T-helper 2 cell treated with Interferon-gamma antibody and Interleukin-4, amounts not matched to agents 5 μg/mL and 100 μg/mL, for 36 hours (primary cell): ENCODE data around the gene STAU1.
A peak's percentile ranks its signal among the peaks of the same experiment; 100 is the strongest.

ENCODE experiments used
- DNase-seq: peaks from one replicate; pipeline ENCODE4 v3.0.0; 2021; ENCODE audit warnings: low spot score
- H3K27ac Mint-ChIP-seq: one replicate; pipeline ENCODE4 v1.8.0; 2021; ENCODE audit warnings: mild to moderate bottlenecking, mixed read lengths
- H3K27me3 Mint-ChIP-seq: one replicate; pipeline ENCODE4 v1.8.0; 2021; ENCODE audit warnings: low read depth, mixed read lengths
- H3K36me3 Mint-ChIP-seq: one replicate; pipeline ENCODE4 v1.8.0; 2021; ENCODE audit warnings: low read depth, mixed read lengths
- H3K4me1 Mint-ChIP-seq: one replicate; pipeline ENCODE4 v1.8.0; 2021; ENCODE audit warnings: low read depth, mixed read lengths
- H3K4me3 Mint-ChIP-seq: one replicate; pipeline ENCODE4 v1.8.0; 2022; ENCODE audit warnings: mild to moderate bottlenecking, moderate library complexity, mixed read lengths
- H3K9me3 Mint-ChIP-seq: one replicate; pipeline ENCODE4 v1.8.0; 2021; ENCODE audit warnings: mixed read lengths

The STAU1 gene

DNA sequence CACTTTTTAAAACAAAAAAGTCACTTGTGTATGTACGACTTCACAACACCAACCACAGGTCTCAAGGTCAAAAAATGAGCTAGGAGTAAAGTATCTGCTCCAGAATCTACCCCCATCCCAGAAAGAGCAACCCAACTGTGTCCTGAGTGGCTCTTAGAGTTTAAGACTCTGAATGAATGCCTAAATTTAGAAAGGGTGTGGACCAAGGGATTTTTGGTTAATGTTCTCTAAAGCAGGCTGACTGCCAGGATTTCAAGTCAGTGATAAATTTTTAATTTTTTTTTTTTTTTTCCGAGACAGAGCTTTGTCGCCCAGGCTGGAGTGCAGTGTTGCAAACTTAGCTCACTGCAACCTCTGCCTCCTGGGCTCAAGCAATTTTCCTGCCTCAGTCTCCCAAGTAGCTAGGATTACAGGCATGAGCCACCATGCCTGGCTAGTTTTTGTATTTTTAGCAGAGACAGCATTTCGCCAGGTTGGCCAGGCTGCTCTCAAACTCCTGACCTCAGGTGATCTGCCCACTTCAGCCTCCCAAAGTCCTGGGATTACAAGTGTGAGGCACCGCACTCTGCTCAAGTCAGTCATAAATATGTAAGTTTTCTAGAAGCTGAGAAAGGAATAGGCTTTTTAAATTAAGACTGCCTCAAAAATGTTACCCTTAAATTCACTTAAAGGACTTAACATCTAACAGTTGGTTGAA, 20.2 kb downstream of the STAU1 start:
- H3K4me3 Mint-ChIP-seq: peak overlapping the region; percentile 46
- H3K9me3 Mint-ChIP-seq: no peaks in the 10 kb centered on the region
- H3K27ac Mint-ChIP-seq: peak overlapping the region; percentile 88
- no peaks in the 10 kb centered on the region for H3K27me3 Mint-ChIP-seq
- H3K36me3 Mint-ChIP-seq: peaks cover 33% of the 10 kb centered on the region
- no peak for DNase-seq
- peaks cover 45% of the 10 kb centered on the region for H3K4me1 Mint-ChIP-seq

DNA sequence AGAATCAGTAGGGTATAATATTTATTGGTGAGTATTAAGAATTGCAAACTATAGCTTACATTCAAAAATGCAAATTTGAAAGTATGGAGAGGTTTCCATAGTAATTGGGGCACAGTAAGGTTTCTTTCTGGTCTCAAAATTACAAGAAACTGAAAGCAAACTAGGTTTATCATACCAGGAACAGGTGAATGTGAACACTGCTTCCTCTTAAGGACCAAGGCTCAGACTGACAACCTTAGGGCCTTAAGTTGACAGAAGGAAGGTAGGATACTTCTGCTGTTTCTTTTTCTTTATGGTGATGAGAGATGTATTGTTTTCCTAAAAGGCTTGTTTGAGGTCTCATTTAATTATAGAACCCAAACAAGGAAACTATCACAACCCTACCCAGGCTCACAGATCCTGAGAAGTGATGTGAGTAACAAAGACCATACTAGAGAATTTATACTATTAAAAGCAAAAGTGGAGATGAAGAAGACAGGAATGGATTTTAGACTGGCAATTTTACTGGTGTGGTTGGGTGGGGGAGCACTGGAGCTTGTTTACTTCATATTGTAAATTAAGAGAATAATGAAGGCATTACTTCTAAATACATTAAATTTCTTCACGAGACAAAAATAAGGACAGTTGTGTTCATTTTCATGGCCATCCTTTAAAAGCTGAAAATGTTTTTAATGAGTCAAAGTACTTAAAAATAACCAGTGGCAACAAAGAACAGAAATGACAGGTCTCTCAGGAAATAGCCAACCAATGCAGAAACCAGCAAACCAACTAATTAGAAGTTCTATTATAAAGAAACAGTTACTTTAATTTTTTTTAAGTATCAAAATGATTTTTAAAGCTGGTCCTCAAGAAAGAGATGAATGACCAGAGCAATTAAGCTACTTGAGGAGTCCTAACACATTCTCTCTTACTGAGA, 21.3 kb downstream of the STAU1 start:
- peaks cover 45% of the 10 kb centered on the region for H3K4me1 Mint-ChIP-seq
- H3K4me3 Mint-ChIP-seq: peak overlapping the region; percentile 62
- peak overlapping the region; percentile 88 for H3K27ac Mint-ChIP-seq
- peaks cover 27% of the 10 kb centered on the region for H3K36me3 Mint-ChIP-seq
- no peaks in the 10 kb centered on the region for H3K9me3 Mint-ChIP-seq
- DNase-seq: no peak
- no peaks in the 10 kb centered on the region for H3K27me3 Mint-ChIP-seq

DNA sequence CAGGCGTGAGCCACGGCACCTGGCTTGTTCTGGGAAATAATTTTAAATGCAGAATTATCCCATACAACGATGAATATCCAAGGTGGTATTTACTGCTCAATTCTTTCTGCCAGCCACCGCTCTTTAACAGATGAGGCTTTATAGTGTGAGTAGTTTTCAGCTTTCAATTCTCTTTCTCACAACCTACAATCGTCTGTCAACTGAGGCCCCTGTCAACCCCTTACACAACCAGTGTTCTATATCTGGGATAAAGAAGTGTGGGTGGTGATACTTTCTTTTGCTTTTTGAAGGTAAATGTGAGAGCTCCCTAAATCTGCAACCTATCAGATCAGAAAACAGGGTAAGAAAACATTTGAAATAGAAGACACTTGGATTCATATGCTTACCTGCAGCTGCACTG, 22.5 kb downstream of the STAU1 start:
- H3K4me3 Mint-ChIP-seq: peak overlapping the region; percentile 5
- no peaks in the 10 kb centered on the region for H3K9me3 Mint-ChIP-seq
- peaks cover 28% of the 10 kb centered on the region for H3K36me3 Mint-ChIP-seq
- peak overlapping the region; percentile 88 for H3K27ac Mint-ChIP-seq
- H3K27me3 Mint-ChIP-seq: no peaks in the 10 kb centered on the region
- H3K4me1 Mint-ChIP-seq: peaks cover 50% of the 10 kb centered on the region
- DNase-seq: no peak

DNA sequence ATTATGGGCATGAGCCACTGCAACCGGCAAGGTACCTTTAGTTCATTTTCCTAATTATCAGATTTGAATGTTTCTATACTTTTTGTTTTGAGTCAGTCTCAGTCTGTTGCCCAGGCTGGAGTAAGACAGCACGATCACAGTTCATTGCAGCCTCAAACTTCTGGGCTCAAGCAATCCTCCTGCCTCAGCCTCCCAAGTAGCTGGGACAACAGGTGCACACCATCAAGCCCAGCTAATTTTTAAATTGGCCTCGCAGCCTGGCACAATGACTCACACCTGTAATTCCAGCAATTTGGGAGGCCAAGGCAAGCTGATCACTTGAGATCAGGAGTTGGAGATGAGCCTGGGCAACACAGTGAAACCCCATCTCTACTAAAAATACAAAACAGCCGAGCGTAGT, 24.4 kb downstream of the STAU1 start:
- peaks cover 33% of the 10 kb centered on the region for H3K36me3 Mint-ChIP-seq

DNA sequence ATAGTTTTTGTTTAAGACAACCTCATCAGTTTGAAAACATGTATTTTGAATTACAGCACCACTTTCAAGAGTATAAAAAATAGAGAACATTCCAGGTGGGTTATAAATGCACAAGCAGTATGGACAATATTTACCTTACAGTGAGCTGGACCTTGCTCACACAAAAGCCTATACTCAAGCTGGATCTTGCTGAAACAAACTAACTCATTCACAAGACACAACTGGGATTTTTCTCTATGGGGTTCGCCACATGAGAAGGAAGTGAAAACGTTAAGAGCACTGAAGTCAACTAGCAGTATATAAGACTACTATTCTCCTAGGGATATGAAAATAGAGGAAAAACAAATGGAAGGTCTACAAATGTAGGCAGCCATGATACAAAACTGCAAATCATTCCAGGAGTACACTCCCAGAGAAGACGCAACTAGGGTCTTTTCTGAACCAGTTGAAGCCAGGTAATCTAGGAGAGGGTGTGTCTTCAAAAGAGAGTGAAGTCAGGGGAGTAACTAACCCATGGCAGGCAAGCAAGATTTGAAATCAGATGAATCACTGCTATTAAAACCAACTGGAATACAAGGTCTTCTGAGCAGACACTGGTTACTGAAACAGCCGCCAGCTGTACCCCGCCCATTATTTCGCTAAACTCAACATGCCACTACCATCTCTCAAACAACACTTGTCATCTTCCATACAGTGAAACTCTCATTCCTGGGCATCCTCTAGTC, 26.5 kb downstream of the STAU1 start:
- Mint-ChIP-seq H3K9me3 (no peaks in the 10 kb centered on the region), H3K27ac (no peak overlapping the region), H3K4me1 (peaks cover 39% of the 10 kb centered on the region), H3K27me3 (no peaks in the 10 kb centered on the region), H3K4me3 (no peak overlapping the region), H3K36me3 (peaks cover 38% of the 10 kb centered on the region)
- DNase-seq: no peak

More for the DNA sequence above, 24.4 kb downstream of the STAU1 start:
- peaks cover 51% of the 10 kb centered on the region for H3K4me1 Mint-ChIP-seq
- no peak for DNase-seq
- no peak overlapping the region for H3K4me3 Mint-ChIP-seq
- no peaks in the 10 kb centered on the region for H3K9me3 Mint-ChIP-seq
- H3K27me3 Mint-ChIP-seq: no peaks in the 10 kb centered on the region
- no peak overlapping the region for H3K27ac Mint-ChIP-seq

DNA sequence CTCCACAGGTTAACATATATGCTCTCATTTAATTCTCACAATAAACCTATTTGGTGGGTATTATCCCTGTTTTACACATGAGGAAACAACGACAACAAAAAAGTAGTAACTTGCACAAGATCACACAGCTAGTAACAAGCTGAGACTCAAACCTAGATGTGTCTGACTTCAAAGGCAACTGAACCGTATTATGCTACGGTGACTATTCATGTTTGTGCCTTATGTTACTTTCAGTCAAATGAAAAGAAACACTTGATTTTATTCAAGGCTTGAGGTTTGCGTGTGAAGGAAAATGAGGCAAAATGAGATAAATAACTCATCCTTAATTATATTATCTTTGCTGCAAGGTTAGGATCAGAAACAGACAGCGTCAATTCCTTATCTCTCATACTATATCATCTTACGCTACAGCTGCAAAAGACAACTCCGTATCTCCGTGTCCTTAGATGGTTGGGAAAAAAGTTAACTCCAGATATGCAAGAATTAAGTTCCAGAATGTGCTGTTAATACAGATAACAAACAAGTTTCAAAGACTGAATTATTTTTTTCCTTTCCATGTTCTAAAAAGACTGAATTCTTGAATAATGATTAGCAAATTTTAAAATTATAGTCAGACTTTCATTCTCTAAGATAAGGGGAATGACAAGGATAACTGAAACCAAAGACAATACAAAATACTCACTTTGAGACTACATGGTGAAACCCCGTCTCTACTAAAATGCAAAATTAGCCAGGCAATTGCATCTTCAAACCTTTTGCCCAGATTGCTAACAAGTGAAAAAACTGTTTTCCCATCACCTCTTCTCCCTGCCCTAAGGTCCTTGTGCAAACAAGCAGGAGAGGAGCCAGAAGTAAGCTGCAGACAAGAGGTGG, 27.8 kb downstream of the STAU1 start:
- Mint-ChIP-seq H3K4me3 (no peak overlapping the region), H3K27ac (no peak overlapping the region), H3K4me1 (peaks cover 33% of the 10 kb centered on the region), H3K9me3 (no peaks in the 10 kb centered on the region), H3K27me3 (no peaks in the 10 kb centered on the region), H3K36me3 (peaks cover 31% of the 10 kb centered on the region)
- no peak for DNase-seq

DNA sequence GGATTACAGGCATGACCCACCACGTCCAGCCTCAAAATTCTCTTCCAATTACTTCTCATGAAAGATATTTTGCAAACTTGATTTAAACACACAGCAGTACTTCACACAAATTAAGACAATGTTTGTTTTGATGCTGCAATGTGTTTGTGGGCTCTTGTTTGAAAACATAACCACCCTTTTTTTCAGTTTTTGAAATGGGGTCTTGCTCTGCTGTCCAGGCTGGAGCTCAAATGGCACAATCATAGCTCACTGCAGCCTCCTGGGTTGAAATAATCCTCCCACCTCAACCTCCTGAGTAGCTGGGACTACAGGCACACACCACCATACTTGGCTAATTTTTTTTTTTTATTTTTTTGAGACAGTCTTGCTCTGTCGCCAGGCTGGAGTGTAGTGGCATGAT, 31.0 kb downstream of the STAU1 start:
- H3K27me3 Mint-ChIP-seq: no peaks in the 10 kb centered on the region
- H3K9me3 Mint-ChIP-seq: no peaks in the 10 kb centered on the region
- no peak overlapping the region for H3K27ac Mint-ChIP-seq
- no peak for DNase-seq
- H3K36me3 Mint-ChIP-seq: peaks cover 31% of the 10 kb centered on the region
- peaks cover 37% of the 10 kb centered on the region for H3K4me1 Mint-ChIP-seq
- no peak overlapping the region for H3K4me3 Mint-ChIP-seq

DNA sequence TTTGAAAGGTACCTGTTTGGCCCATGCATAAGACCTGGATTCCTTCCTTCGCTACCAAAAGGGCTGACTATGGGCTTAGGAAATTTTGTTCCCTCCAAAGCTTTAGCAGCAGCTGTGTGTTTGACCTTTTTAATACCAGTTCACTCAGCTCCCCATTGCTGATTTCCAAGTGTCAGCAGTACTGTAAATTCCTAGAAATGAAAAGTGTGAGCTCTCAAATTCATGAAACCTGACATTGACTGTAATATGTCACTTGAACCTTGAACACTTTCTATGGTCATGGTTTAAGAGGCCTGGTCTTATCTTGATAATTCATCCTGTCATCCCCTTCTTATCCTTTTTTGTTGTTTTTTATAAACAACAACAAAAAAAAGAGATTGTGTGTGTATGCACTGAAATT, 31.7 kb downstream of the STAU1 start:
- no peak overlapping the region for H3K27ac Mint-ChIP-seq
- no peak overlapping the region for H3K4me3 Mint-ChIP-seq
- H3K36me3 Mint-ChIP-seq: peaks cover 31% of the 10 kb centered on the region
- H3K27me3 Mint-ChIP-seq: no peaks in the 10 kb centered on the region
- no peak for DNase-seq
- H3K4me1 Mint-ChIP-seq: peaks cover 31% of the 10 kb centered on the region
- H3K9me3 Mint-ChIP-seq: no peaks in the 10 kb centered on the region

DNA sequence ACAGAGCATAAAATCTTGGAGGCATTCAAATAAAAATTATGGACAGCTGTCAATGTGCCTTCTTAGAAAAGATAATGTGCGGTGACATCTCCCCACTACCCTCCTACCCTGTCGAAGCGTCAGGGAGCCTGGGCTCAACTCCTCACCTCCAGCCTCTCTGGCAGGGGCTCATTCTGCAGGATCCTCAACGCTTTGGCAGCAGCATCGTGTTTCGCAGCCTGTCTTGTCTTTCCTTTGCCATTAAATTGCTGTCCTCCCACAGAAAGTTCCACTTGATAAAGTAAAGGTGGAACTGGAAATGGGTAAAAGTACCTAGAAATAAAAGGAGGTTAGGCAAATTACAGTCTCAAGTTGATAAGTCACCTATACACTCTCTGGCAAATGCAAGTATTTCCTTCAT, 36.7 kb downstream of the STAU1 start:
- peaks cover 7% of the 10 kb centered on the region for H3K4me1 Mint-ChIP-seq
- no peak overlapping the region for H3K4me3 Mint-ChIP-seq
- H3K27me3 Mint-ChIP-seq: no peaks in the 10 kb centered on the region
- no peak for DNase-seq
- peaks cover 33% of the 10 kb centered on the region for H3K36me3 Mint-ChIP-seq
- H3K27ac Mint-ChIP-seq: no peak overlapping the region
- H3K9me3 Mint-ChIP-seq: no peaks in the 10 kb centered on the region

DNA sequence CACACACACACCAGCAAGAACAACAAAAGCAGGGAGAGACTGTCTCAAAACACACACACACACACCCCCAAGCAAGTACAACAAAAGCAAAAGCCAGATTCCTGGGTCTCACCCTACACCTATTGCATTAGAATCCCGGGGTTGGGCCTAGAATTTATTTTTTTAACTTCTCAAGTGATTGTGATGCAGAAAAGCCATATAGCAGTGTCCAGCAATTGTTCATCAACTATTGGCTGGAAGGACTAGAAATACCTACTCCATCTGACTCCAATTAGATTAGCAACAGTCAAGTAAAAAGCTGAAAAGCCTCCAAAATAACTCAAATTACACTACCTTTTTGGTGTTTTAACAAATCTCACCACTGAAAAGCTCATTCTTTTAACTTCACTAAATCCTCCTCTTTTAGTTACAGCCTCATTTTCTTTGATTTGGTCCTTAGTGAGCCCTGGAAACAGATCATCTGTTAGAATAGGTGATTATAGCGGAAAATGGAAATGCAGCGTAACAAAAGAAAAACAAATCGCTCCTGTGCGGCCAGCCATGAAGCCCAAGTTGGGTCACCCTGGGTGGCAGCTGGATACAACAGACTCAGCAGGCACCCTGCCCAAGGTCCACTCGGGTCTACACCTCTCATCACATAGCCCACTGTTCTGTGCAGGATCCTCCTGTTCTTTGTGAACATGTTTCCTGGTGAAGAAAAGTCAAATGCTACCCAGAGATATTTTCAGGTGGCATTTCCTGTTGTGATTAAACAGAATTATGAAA, 38.7 kb downstream of the STAU1 start:
- no peaks in the 10 kb centered on the region for H3K9me3 Mint-ChIP-seq
- no peak for DNase-seq
- no peaks in the 10 kb centered on the region for H3K27me3 Mint-ChIP-seq
- H3K27ac Mint-ChIP-seq: no peak overlapping the region
- peaks cover 2% of the 10 kb centered on the region for H3K4me1 Mint-ChIP-seq
- H3K36me3 Mint-ChIP-seq: peaks cover 31% of the 10 kb centered on the region
- H3K4me3 Mint-ChIP-seq: no peak overlapping the region

DNA sequence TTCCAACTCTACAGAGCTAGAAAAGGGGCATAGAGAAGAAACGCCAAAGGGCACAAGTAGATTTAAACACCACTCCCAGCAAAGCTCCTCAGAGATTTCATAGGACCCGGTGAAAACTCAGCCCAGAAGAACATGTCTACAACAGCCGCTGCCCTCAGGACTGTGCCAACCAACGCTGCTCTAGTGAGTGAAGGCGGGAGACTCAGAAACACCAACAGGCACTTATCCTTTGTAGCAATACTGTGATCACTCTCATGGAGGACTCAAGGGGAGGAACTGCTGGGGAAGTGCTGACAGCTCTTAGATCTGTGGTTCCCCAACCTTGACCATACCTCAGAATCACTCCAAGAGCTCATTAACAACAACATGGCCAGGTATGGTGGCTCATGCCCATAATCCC, 39.5 kb downstream of the STAU1 start:
- H3K36me3 Mint-ChIP-seq: peaks cover 39% of the 10 kb centered on the region

DNA sequence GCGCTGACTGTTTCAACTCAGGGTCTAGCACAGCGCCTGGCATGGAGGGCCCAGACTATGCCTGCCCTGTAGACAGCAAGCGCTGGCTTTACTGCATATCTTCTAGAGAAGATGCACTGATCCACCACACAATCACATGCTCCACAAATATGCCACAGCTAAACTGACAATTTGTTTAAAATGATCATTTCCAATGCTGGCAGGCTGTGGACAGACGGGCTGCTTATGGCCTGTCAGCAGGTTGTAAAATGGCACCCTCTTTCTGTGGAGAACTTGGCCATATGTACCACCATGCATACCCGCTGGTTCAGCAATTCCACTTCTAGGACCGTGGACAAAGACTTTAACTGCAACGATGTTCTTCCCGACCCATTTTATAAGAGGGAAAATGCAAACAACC, 40.8 kb downstream of the STAU1 start:
- H3K36me3 Mint-ChIP-seq: peaks cover 48% of the 10 kb centered on the region
- no peaks in the 10 kb centered on the region for H3K9me3 Mint-ChIP-seq
- no peak overlapping the region for H3K27ac Mint-ChIP-seq
- peaks cover 9% of the 10 kb centered on the region for H3K4me1 Mint-ChIP-seq
- H3K27me3 Mint-ChIP-seq: no peaks in the 10 kb centered on the region
- no peak for DNase-seq
- no peak overlapping the region for H3K4me3 Mint-ChIP-seq

More for the DNA sequence above, 39.5 kb downstream of the STAU1 start:
- Mint-ChIP-seq H3K27ac (no peak overlapping the region), H3K4me3 (no peak overlapping the region), H3K27me3 (no peaks in the 10 kb centered on the region), H3K9me3 (no peaks in the 10 kb centered on the region), H3K4me1 (peaks cover 9% of the 10 kb centered on the region)
- no peak for DNase-seq
